ENCODE data around the gene IL25.

The IL25 gene

GRCh38 chr14:23353433-23353780, 19.2 kb upstream of the IL25 start:
- DNase-seq (ENCODE audit: low spot score), result no peak

GRCh38 chr14:23354990-23355389, 17.6 kb upstream of the IL25 start:
- no peak for DNase-seq (ENCODE audit: low spot score)

- no peak for DNase-seq (ENCODE audit: low spot score)
Observed at GRCh38 chr14:23355871-23356435, 16.7 kb upstream of the IL25 start.

GRCh38 chr14:23356662-23357061, 15.9 kb upstream of the IL25 start:
- no peak for DNase-seq (ENCODE audit: low spot score)

- no peak for DNase-seq (ENCODE audit: low spot score)
Observed at GRCh38 chr14:23357261-23357660, 15.3 kb upstream of the IL25 start.

GRCh38 chr14:23358042-23358441, 14.6 kb upstream of the IL25 start:
- DNase-seq (ENCODE audit: low spot score), result no peak

GRCh38 chr14:23358553-23359166, 13.9 kb upstream of the IL25 start:
- no peak for DNase-seq (ENCODE audit: low spot score)

- DNase-seq (ENCODE audit: low spot score), result no peak
Observed at GRCh38 chr14:23359167-23359626, 13.4 kb upstream of the IL25 start.

- DNase-seq (ENCODE audit: low spot score), result no peak
Observed at GRCh38 chr14:23359722-23360447, 12.7 kb upstream of the IL25 start.

- DNase-seq (ENCODE audit: low spot score), result no peak
Observed at GRCh38 chr14:23360496-23360895, 12.1 kb upstream of the IL25 start.

- DNase-seq (ENCODE audit: low spot score), result no peak
Observed at GRCh38 chr14:23361320-23361719, 11.3 kb upstream of the IL25 start.

- no peak for DNase-seq (ENCODE audit: low spot score)
Observed at GRCh38 chr14:23361763-23362162, 10.8 kb upstream of the IL25 start.

GRCh38 chr14:23362200-23362599, 10.4 kb upstream of the IL25 start:
- no peak for DNase-seq (ENCODE audit: low spot score)

GRCh38 chr14:23364164-23365035, 8.2 kb upstream of the IL25 start:
- DNase-seq (ENCODE audit: low spot score), result no peak

GRCh38 chr14:23365036-23365731, 7.4 kb upstream of the IL25 start, which contains the start of gene EFS:
Gene EFS, minus strand, starts transcription at chr14:23365172. Its CDS starts 147 bp downstream, at chr14:23365025.
- no peak for DNase-seq (ENCODE audit: low spot score)

GRCh38 chr14:23365732-23366425, 6.7 kb upstream of the IL25 start:
- no peak for DNase-seq (ENCODE audit: low spot score)

- DNase-seq (ENCODE audit: low spot score), result no peak
Observed at GRCh38 chr14:23366426-23366921, 6.1 kb upstream of the IL25 start.

- DNase-seq (ENCODE audit: low spot score), result no peak
Observed at GRCh38 chr14:23370221-23370620, 2.4 kb upstream of the IL25 start.

GRCh38 chr14:23371865-23372264, 744 bp upstream of the IL25 start:
- DNase-seq (ENCODE audit: low spot score), result no peak

- no peak for DNase-seq (ENCODE audit: low spot score)
Observed at GRCh38 chr14:23373041-23373440, 432 bp downstream of the IL25 start.

All from germinal center (tissue), 1 donor.